HUES48 (cell line): Measurements from ENCODE around the gene ZNF550.
"Not testable (repeated sequence)": the region's sequence is repeated elsewhere in the genome, so short reads cannot be mapped to it uniquely, and the experiment has no call there.

ENCODE experiments used
- H3K27ac ChIP-seq: one replicate; pipeline ENCODE4 v1.7.0; 2013; ENCODE audit warnings: low read depth, low read length, inconsistent platforms
- H3K27me3 ChIP-seq: 2 replicates; pipeline ENCODE4 v1.6.1; 2013; ENCODE audit warnings: mild to moderate bottlenecking, low read length; ENCODE audit not compliant: control insufficient read depth, insufficient read depth
- H3K36me3 ChIP-seq: 2 replicates; pipeline ENCODE4 v1.6.1; 2013; ENCODE audit warnings: low read length; ENCODE audit not compliant: control insufficient read depth, insufficient read depth
- H3K4me1 ChIP-seq: 2 replicates; pipeline ENCODE4 v1.6.1; 2013; ENCODE audit warnings: mild to moderate bottlenecking, low read length; ENCODE audit not compliant: control insufficient read depth, insufficient read depth
- H3K4me3 ChIP-seq: 2 replicates; pipeline ENCODE4 v1.5.1; 2013; ENCODE audit warnings: mild to moderate bottlenecking, low read depth, low read length
- H3K9ac ChIP-seq: 2 replicates; pipeline ENCODE4 v1.6.1; 2013; ENCODE audit warnings: mild to moderate bottlenecking, low read depth, low read length, moderate library complexity
- H3K9me3 ChIP-seq: 2 replicates; pipeline ENCODE4 v1.6.1; 2013; ENCODE audit warnings: low read length; ENCODE audit not compliant: control insufficient read depth, insufficient read depth

The ZNF550 gene

DNA sequence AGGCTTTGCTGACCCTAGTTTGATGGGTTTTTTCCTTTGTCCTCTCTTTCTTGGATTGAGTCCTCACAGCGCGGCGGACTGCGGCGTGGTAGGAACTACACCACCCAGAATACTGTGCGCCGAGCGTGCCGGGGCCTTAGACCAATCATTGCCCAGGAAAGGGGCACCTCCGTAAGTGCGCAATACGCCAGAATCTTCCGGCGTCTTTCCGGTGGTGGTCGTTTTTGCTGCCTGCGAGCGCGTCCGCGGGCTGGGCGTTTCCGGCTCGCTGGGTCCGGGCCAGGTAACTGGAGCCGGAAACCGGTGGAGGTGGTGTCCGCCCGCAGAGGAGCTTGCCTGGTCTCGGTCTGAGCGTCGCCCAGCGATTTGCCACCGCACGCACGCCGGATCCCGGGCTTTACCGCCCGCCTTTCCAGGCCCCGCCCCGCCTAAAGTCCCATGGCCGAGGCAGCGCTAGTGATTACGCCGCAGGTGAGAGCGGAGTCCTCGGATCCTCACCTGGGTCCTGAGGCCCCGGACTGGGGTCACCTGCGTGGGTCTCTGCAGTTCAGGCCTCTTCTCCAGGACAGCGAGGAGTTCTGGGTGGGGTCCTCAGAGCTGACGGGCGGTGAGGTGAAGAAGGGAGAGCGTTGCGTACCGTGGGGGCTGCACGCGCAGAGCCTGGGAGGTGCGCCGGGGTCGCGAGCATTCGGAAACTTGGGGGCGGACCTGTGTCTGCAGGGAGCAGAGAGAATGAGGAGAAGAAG, 32.4 kb downstream of the ZNF550 start, which contains the start of gene ZNF549:
Gene ZNF549 (plus strand): TSS at position 221 of the 746 bp plus-strand sequence. CDS start 218 bp downstream, at position 439.
- Histone ChIP-seq H3K36me3 (peaks cover 17% of the 10 kb centered on the region), H3K27me3 (no peaks in the 10 kb centered on the region), H3K4me3 (peak within 1 kb of the TSS; percentile 87), H3K27ac (peak within 1 kb of the TSS; percentile 88), H3K9ac (peak within 1 kb of the TSS; percentile 78), H3K4me1 (peaks cover 3% of the 10 kb centered on the region; the same call in 1 of the 2 replicates), H3K9me3 (peaks cover 7% of the 10 kb centered on the region; the same call in 1 of the 2 replicates)

DNA sequence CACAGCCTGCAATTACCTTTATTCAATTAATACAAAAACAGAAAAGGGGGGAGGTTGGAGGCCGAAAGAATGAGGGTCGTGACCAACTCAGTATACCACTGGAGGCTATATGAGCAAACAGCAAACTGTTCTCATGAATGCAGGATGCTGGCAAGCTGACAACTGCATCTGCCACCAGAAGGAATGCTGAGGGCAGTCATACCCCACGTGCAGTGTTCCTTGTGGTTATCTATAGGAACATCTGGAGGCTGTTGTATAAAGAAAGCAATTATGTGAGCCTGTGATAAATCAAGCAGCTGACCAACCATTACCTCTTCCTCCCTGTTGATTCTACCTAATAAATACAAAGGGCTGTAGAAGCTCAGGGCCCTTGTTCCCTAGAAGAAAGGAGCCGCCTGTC, 41.6 kb downstream of the ZNF550 start:
- not testable (repeated sequence) for H3K27me3 ChIP-seq, H3K36me3 ChIP-seq, H3K4me1 ChIP-seq, H3K9ac ChIP-seq, H3K4me3 ChIP-seq, H3K27ac ChIP-seq
- peaks cover 32% of the 10 kb centered on the region for H3K9me3 ChIP-seq

- Histone ChIP-seq H3K36me3 (no peaks in the 10 kb centered on the region), H3K4me1 (no peaks in the 10 kb centered on the region), H3K27ac (no peak overlapping the region), H3K9ac (no peak overlapping the region), H3K9me3 (peaks cover 47% of the 10 kb centered on the region), H3K27me3 (no peaks in the 10 kb centered on the region), H3K4me3 (no peak overlapping the region)
Measured at GRCh38 chr19:57515255-57515654, 44.4 kb downstream of the ZNF550 start.

DNA sequence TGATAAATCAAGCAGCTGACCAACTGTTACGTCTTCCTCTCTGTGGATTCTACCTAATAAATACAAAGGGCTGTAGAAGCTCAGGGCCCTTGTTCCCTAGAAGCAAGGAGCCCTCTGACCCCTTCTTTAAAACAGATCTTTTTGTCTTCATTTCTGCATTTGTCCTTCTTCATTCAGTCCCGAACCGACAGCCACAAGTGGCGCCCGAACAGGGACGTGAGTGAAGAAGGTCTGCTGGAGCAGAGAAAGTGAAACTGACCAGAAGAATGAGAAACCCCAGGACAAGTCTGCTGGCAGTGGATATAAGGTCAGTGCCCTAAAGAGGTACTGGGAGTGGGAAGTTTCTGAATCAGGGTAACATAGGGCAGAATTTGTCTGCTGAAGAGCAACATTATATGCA, 46.8 kb downstream of the ZNF550 start:
- Histone ChIP-seq H3K36me3 (no peaks in the 10 kb centered on the region; the same call in 1 of the 2 replicates), H3K4me3 (no peak overlapping the region), H3K4me1 (no peaks in the 10 kb centered on the region), H3K27me3 (no peaks in the 10 kb centered on the region), H3K9me3 (peaks cover 55% of the 10 kb centered on the region), H3K27ac (no peak overlapping the region), H3K9ac (no peak overlapping the region)

DNA sequence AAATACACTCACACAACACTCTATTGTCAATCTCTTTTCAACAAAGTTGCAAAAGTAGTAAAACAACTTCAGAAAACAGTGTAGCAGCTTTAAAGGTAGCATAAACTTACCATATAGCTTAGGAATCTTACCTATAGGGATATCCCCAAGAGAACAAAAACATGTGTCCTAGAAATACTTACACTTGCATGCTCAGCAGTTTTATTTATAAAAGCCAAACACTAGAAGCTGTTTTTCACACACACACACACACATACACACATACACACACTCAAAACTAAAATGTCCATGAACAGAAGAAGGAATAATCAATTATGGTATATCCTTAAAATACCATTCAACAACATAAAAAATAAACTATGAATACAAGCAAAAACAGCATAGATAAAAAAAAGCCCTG, 48.2 kb downstream of the ZNF550 start:
- Histone ChIP-seq H3K36me3 (peaks cover 12% of the 10 kb centered on the region), H3K27ac (no peak overlapping the region), H3K4me1 (no peaks in the 10 kb centered on the region), H3K9ac (no peak overlapping the region), H3K27me3 (no peaks in the 10 kb centered on the region), H3K9me3 (peaks cover 47% of the 10 kb centered on the region), H3K4me3 (no peak overlapping the region)

GRCh38 chr19:57506163-57506562, 53.5 kb downstream of the ZNF550 start:
- H3K9me3 ChIP-seq = peaks cover 9% of the 10 kb centered on the region; the same call in 1 of the 2 replicates
- H3K4me3 ChIP-seq = no peak overlapping the region
- no peaks in the 10 kb centered on the region for H3K4me1 ChIP-seq
- H3K9ac ChIP-seq = no peak overlapping the region
- H3K36me3 ChIP-seq = peaks cover 35% of the 10 kb centered on the region
- H3K27ac ChIP-seq = no peak overlapping the region
- no peaks in the 10 kb centered on the region for H3K27me3 ChIP-seq

DNA sequence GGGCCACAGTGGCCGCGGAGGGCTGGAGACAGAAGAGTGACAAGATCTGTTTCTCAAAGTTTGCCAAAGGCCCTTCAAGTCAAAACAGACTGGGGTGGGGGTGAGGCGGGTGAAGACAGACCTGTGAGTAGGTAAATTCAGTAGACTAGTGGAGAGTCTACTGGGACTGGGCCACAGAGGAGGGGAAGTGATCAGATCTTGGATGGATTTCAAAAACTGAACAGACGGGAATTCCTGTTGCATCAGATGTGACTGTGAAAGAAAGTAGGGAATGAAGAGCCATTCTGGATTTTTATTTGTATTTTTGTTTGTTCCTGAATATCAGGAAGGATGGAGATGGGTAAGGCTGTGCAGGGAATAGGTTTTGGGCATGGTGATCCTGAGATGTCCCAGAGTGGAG, 59.3 kb downstream of the ZNF550 start:
- peak overlapping the region; percentile 57 for H3K4me3 ChIP-seq
- H3K27me3 ChIP-seq, H3K9ac ChIP-seq, H3K27ac ChIP-seq, H3K9me3 ChIP-seq, H3K4me1 ChIP-seq: not testable (repeated sequence)
- H3K36me3 ChIP-seq = peaks cover 11% of the 10 kb centered on the region

DNA sequence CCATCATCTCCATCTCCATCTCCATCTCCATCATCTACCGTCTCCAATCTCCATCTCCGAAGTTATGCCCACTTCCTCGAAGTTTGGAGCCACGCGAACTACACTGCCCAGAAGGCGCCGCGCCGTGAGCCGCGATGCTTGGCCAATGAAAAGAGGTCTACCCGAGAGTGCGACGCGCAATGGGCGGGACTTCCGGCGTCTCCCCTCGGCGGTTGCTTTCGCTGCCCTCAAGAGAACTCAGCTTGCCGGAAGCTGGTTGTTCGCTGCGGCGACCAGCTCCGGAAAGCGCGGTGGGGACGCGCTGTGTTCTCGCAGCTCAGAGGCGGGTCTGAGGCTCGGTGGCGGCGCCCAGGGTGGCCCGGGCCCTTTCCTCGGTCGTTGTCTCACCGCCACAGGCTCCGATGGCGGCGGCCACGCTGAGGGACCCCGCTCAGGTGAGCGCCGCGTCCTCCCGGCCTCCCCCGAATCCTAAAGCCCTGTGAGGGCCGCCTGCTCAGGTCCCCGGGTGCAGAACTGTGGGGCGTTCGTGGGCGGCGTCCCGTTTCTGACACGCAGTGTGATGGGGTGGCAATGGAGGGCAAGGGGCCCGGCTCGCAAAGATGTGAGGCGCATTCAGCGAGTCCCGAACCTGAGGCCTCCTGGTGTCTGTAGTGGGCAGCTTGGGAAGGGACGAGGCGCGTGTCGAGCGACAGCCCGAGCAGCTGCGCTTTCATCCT, 59.8 kb downstream of the ZNF550 start, which contains the start of gene ZNF773:
Gene ZNF773 (plus strand): TSS at position 259 of the 716 bp plus-strand sequence. CDS start 143 bp downstream, at position 402.
- H3K27ac ChIP-seq = peak within 1 kb of the TSS; percentile 40
- not testable (repeated sequence) for H3K9me3 ChIP-seq, H3K36me3 ChIP-seq, H3K4me1 ChIP-seq, H3K27me3 ChIP-seq
- peak within 1 kb of the TSS; percentile 76 for H3K4me3 ChIP-seq
- peak within 1 kb of the TSS; percentile 72 for H3K9ac ChIP-seq

- H3K27me3 ChIP-seq, H3K9ac ChIP-seq, H3K27ac ChIP-seq, H3K36me3 ChIP-seq, H3K9me3 ChIP-seq, H3K4me1 ChIP-seq: not testable (repeated sequence)
- peak overlapping the region; percentile 76 for H3K4me3 ChIP-seq
Measured at GRCh38 chr19:57499332-57499679, 60.4 kb downstream of the ZNF550 start.

GRCh38 chr19:57488299-57488644, 71.4 kb downstream of the ZNF550 start:
- Histone ChIP-seq H3K36me3 (peaks cover 24% of the 10 kb centered on the region), H3K4me3 (peak overlapping the region; percentile 56)
- H3K27me3 ChIP-seq, H3K9me3 ChIP-seq, H3K4me1 ChIP-seq, H3K9ac ChIP-seq, H3K27ac ChIP-seq: not testable (repeated sequence)
